Gastrocnemius medialis (tissue), 4 donors: Measurements from ENCODE around the gene FMC1. TPM values are rescaled to one million over a fixed set of nuclear protein-coding genes. Genes with fewer than 3 reads are reported as not detected.
"Not testable (repeated sequence)": the region's sequence is repeated elsewhere in the genome, so short reads cannot be mapped to it uniquely, and the experiment has no call there.

ENCODE experiments used
- ATAC-seq, 2 donors: fragments of 150-250 bp; one replicate each; pipeline ENCODE4 v1.9.1; 2016
- DNase-seq, 2 donors: peaks; one replicate each; pipeline ENCODE4 v3.0.0-alpha.2; 2019
- H3K27ac ChIP-seq, 4 donors: fragments of 200-600 bp; sonication (generic); 1 replicate in 1 of 4; 2 replicates in 3 of 4; pipeline ENCODE4 v1.5.1; 2016 to 2018; ENCODE audit warnings: mild to moderate bottlenecking in 2 of 4, moderate library complexity in 1 of 4
- H3K27me3 ChIP-seq, 3 donors: fragments of 200-600 bp; sonication (generic) in 2 of 3; 1 replicate in 1 of 3; 2 replicates in 2 of 3; pipeline versions ENCODE4 v1.5.1 to v1.6.0; 2016 to 2019; ENCODE audit warnings: mild to moderate bottlenecking in 1 of 3, moderate library complexity in 1 of 3
- H3K36me3 ChIP-seq, 2 donors: fragments of 200-600 bp; sonication (generic) in 1 of 2; one replicate each; pipeline ENCODE4 v1.5.1; 2017 to 2018
- H3K4me1 ChIP-seq, 2 donors: fragments of 200-600 bp; sonication (generic) in 1 of 2; one replicate each; pipeline ENCODE4 v1.5.1; 2016 to 2017; ENCODE audit warnings: mild to moderate bottlenecking in 2 of 2
- H3K4me3 ChIP-seq, 4 donors: fragments of 200-600 bp; sonication (generic) in 3 of 4; 1 replicate in 1 of 4; 2 replicates in 3 of 4; pipeline ENCODE4 v1.5.1; 2016 to 2019; ENCODE audit warnings: mild to moderate bottlenecking in 2 of 4
- H3K9me3 ChIP-seq, 3 donors: fragments of 200-600 bp; sonication (generic) in 2 of 3; 1 replicate in 1 of 3; 2 replicates in 2 of 3; pipeline ENCODE4 v1.5.1; 2016 to 2019
- POLR2A ChIP-seq, 2 donors: fragments of 450-650 bp; IDR thresholded peaks; one replicate each; pipeline ENCODE4 v1.6.1; 2017; ENCODE audit warnings: antibody characterized with exemption in 2 of 2, mild to moderate bottlenecking in 2 of 2, moderate library complexity in 2 of 2
- in situ Hi-C, 4 donors: fragments of 200-750 bp; cut with MboI; loops; one replicate each; pipeline versions ENCODE4 v1.15.0 to v1.8.0; 2017; ENCODE audit warnings: low sequenced_read_pairs in 4 of 4
- intact Hi-C: fragments of 100-400 bp; cut with DNase I; formaldehyde crosslinking; loops from one replicate; pipeline ENCODE4 v1.15.1; 2023; ENCODE audit warnings: low total_unique reads
- total RNA-seq, 4 donors: library from RNA; depleted of rRNA; stranded (reverse); fragments of >200 nt; gene quantifications; one replicate each; pipeline versions ENCODE4 v1.1.0 to v1.2.3, GENCODE V29; 2016
- TF ChIP-seq, protein P1 (sequence below), 5 experiments: fragments of 450-650 bp in 3 of 5; fragments of 200-600 bp in 2 of 5; sonication (generic) in 2 of 5; IDR thresholded peaks in 4 of 5; conservative IDR thresholded peaks in 1 of 5; 1 replicate in 4 of 5; 2 replicates in 1 of 5; pipeline ENCODE4 v1.5.1; 2016 to 2019; ENCODE audit warnings: antibody characterized with exemption in 5 of 5, mild to moderate bottlenecking in 3 of 5, moderate library complexity in 3 of 5

The FMC1 gene
- total RNA-seq, 4 donors from 2014 or later = 19.3 to 32.6 (median 31.3) TPM

DNA sequence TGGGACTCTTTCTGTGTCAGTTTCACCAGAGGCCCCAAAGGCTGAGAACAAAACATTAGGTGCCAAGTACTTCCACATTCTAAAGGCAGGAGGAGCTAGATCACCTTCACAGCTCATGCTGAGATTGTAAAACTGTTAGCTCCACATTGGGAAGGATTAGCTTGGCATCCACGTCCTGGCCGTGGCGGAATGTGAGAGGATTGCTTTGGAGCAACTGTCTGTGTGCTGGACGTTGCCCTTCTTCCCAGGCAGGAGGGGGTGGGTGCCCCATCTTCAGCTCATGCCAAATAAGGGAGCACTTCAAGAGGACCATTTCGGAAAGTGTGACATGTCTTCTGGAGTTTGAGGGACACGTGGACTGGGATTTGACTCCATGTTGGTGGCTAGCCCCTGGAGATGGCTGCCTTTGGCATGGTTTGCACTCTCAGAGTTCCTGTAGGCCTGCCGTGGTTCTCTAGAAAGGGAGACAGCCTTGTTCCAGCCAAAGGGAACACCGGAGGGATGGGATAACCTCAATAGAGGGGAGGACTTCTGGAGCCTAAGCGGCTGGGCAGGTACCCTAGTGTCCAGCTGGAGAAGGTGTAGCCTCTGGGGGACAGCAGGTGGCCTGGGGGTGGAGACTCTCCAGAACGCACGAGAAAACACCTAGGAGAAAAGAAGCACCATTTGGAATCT, 19.9 kb upstream of the FMC1 start:
- no peak for DNase-seq
- no peaks in the 10 kb centered on the region for H3K36me3 ChIP-seq
- peaks cover 0 to 6% of the 10 kb centered on the region in 2 donors for H3K4me1 ChIP-seq
- TF ChIP-seq POLR2A (IDR thresholded peaks at IDR 0.05) = no peak
- TF ChIP-seq, protein P1, sequence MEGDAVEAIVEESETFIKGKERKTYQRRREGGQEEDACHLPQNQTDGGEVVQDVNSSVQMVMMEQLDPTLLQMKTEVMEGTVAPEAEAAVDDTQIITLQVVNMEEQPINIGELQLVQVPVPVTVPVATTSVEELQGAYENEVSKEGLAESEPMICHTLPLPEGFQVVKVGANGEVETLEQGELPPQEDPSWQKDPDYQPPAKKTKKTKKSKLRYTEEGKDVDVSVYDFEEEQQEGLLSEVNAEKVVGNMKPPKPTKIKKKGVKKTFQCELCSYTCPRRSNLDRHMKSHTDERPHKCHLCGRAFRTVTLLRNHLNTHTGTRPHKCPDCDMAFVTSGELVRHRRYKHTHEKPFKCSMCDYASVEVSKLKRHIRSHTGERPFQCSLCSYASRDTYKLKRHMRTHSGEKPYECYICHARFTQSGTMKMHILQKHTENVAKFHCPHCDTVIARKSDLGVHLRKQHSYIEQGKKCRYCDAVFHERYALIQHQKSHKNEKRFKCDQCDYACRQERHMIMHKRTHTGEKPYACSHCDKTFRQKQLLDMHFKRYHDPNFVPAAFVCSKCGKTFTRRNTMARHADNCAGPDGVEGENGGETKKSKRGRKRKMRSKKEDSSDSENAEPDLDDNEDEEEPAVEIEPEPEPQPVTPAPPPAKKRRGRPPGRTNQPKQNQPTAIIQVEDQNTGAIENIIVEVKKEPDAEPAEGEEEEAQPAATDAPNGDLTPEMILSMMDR (IDR thresholded peaks at IDR 0.05 in 4 of 5, conservative IDR thresholded peaks at IDR 0.05 in 1 of 5) = no peak
- H3K9me3 ChIP-seq = no peaks in the 10 kb centered on the region
- no peak for ATAC-seq
- intact Hi-C loops (no loop called here), in situ Hi-C loops (no loop called here)
- no peaks in the 10 kb centered on the region for H3K27me3 ChIP-seq
- H3K27ac ChIP-seq = no peak overlapping the region
- no peak overlapping the region for H3K4me3 ChIP-seq

DNA sequence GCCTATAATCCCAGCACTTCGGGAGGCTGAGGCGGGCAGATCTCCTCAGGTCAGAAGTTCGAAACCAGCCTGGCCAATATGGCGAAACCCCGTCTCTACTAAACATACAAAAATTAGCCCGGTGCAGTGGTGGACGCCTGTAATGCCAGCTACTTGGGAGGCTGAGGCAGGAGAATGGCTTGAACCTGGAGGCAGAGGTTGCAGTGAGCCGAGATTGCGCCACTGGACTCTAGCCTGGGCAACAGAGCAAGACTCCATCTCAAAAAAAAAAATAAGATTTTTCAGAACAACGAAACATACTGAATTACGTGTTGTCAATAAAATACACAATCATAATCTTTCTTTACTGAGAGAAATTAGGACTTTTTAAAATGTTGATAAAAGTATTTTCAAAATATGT, 16.4 kb upstream of the FMC1 start:
- in situ Hi-C loops = loop anchor here in 1 of 4 donors (25.0 kb wide), 1 partner anchor 212 kb away; the partner anchor contains the start of gene ZC3HAV1
- intact Hi-C loops, H3K4me1 ChIP-seq, H3K36me3 ChIP-seq, H3K9me3 ChIP-seq, H3K27me3 ChIP-seq, ATAC-seq, H3K4me3 ChIP-seq, H3K27ac ChIP-seq, DNase-seq: not testable (repeated sequence)

- Histone ChIP-seq H3K4me1 (no peaks in the 10 kb centered on the region), H3K4me3 (no peak overlapping the region), H3K27ac (no peak overlapping the region), H3K9me3 (no peaks in the 10 kb centered on the region), H3K36me3 (no peaks in the 10 kb centered on the region), H3K27me3 (no peaks in the 10 kb centered on the region)
- TF ChIP-seq, protein P1 (IDR thresholded peaks at IDR 0.05 in 4 of 5, conservative IDR thresholded peaks at IDR 0.05 in 1 of 5) = no peak
- no peak for TF ChIP-seq POLR2A (IDR thresholded peaks at IDR 0.05)
- in situ Hi-C loops = loop anchor here in 1 of 4 donors (25.0 kb wide), 1 partner anchor 216 kb away; the partner anchor contains the start of gene ZC3HAV1
- no peak for DNase-seq
- intact Hi-C loops = no loop called here
- no peak for ATAC-seq
Measured at GRCh38 chr7:139328375-139328774, 12.8 kb upstream of the FMC1 start.

DNA sequence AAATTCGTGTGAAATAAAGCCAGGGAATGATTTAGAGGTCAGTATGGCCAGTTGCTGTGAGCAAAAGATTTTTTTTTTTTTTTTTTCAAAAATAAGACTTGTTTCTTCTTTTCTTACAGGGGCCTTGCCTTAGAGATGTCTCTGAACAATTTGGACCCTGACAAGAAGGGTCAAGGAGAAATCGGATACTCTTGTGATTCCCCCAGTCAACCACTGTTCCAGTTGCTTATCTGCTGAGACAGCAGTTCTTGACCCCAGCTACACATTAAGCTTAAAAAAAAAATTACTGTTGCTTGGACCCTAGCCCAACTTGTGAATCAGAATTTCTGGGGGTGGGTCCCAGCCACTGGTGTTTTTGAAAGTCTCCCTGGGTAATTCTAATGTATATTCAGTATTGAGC, 12.0 kb upstream of the FMC1 start:
- TF ChIP-seq, protein P1 (IDR thresholded peaks at IDR 0.05 in 4 of 5, conservative IDR thresholded peaks at IDR 0.05 in 1 of 5) = no peak
- no peak for TF ChIP-seq POLR2A (IDR thresholded peaks at IDR 0.05)
- no peaks in the 10 kb centered on the region for H3K36me3 ChIP-seq
- DNase-seq (no peak), ATAC-seq (no peak)
- no peaks in the 10 kb centered on the region for H3K4me1 ChIP-seq
- no peaks in the 10 kb centered on the region for H3K9me3 ChIP-seq
- no peak overlapping the region for H3K27ac ChIP-seq
- H3K27me3 ChIP-seq = no peaks in the 10 kb centered on the region
- in situ Hi-C loops (loop anchor here in 1 of 4 donors (25.0 kb wide), 1 partner anchor 217 kb away; the partner anchor contains the start of gene ZC3HAV1), intact Hi-C loops (no loop called here)
- no peak overlapping the region for H3K4me3 ChIP-seq

DNA sequence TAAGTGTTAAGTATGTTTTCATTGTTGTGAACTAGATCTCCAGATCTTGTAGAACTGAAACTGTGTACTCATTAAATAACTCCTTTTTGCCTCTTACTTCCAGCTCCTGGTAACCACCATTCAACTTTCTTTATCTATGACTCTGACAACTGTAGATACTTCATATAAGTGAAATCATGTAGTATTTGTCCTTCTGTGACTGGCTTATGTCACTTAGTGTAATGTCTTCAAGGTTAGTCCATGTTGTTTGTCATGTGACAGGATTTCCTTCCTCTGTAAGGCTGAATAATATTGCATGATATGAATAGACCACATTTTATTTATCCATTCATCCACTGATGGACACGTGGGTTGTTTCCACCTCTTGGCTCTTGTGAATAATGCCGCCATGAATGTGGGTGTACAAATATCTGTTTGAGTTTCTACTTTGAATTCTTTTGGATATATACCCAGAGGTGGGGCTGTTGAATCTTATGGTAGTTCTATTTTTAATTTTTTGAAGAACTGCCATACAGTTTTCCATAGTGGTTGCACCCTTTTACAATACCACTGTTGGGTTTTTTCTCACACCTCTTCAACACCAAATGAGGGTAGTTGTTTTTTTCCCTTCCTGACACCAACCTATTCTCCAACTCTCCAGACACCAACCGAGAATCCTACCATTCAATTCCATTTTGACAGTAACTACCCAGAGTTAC, 10.7 kb upstream of the FMC1 start:
- H3K9me3 ChIP-seq = no peaks in the 10 kb centered on the region
- TF ChIP-seq POLR2A (IDR thresholded peaks at IDR 0.05) = no peak
- TF ChIP-seq, protein P1 (IDR thresholded peaks at IDR 0.05 in 4 of 5, conservative IDR thresholded peaks at IDR 0.05 in 1 of 5) = no peak
- H3K27me3 ChIP-seq = no peaks in the 10 kb centered on the region
- intact Hi-C loops = no loop called here
- no peaks in the 10 kb centered on the region for H3K36me3 ChIP-seq
- in situ Hi-C loops = loop anchor here in 1 of 4 donors (25.0 kb wide), 1 partner anchor 218 kb away; the partner anchor contains the start of gene ZC3HAV1
- ATAC-seq (no peak), DNase-seq (no peak)
- H3K27ac ChIP-seq = no peak overlapping the region
- H3K4me3 ChIP-seq = no peak overlapping the region
- H3K4me1 ChIP-seq = no peaks in the 10 kb centered on the region
